B cell (primary cell): ENCODE data around the gene UCHL1.

ENCODE experiments used
- EZH2 ChIP-seq: IDR thresholded peaks from 2 replicates; pipeline ENCODE4 v1.6.1; 2012; ENCODE audit warnings: borderline replicate concordance, low read depth, mild to moderate bottlenecking, moderate library complexity, low read length; ENCODE audit not compliant: insufficient read depth, poor library complexity, severe bottlenecking
- TF ChIP-seq, protein P1 (sequence below): fragments of 200-600 bp; IDR thresholded peaks from one replicate; pipeline ENCODE4 v1.8.0; 2022; ENCODE audit warnings: antibody characterized with exemption, mild to moderate bottlenecking

DNA sequence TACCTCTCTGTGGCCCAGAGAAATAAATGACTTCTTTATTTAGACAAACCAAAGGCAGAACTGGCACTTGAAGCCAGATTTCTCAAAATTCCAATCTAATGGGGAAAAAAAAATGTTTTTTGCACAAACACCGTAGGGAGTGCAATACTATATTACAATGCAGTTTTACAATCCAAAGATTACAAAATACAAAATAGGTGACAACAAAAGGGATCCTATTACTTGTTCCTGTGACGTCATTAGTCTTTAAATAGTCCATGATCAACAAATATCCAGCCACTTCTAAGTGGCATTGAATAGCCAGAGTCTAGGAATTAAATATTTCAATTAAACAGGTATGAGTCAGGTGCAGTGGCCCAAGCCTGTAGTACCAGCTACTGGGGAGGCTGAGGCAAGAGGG, 39.4 kb upstream of the UCHL1 start:
- TF ChIP-seq EZH2, result no peak
- TF ChIP-seq, protein P1, sequence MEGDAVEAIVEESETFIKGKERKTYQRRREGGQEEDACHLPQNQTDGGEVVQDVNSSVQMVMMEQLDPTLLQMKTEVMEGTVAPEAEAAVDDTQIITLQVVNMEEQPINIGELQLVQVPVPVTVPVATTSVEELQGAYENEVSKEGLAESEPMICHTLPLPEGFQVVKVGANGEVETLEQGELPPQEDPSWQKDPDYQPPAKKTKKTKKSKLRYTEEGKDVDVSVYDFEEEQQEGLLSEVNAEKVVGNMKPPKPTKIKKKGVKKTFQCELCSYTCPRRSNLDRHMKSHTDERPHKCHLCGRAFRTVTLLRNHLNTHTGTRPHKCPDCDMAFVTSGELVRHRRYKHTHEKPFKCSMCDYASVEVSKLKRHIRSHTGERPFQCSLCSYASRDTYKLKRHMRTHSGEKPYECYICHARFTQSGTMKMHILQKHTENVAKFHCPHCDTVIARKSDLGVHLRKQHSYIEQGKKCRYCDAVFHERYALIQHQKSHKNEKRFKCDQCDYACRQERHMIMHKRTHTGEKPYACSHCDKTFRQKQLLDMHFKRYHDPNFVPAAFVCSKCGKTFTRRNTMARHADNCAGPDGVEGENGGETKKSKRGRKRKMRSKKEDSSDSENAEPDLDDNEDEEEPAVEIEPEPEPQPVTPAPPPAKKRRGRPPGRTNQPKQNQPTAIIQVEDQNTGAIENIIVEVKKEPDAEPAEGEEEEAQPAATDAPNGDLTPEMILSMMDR, result no peak
